Vagina (tissue), 2 donors: ENCODE results near the gene HOXB3.

Source experiments
- CTCF ChIP-seq, 3 experiments: fragments of 450-650 bp in 2 of 3; fragments of 200-600 bp in 1 of 3; sonication (generic) in 1 of 3; IDR thresholded peaks; one replicate each; pipeline ENCODE4 v1.5.1; 2017 to 2019; ENCODE audit warnings: antibody characterized with exemption in 3 of 3, mild to moderate bottlenecking in 2 of 3, moderate library complexity in 2 of 3
- POLR2A ChIP-seq, 2 donors: fragments of 450-650 bp; IDR thresholded peaks; one replicate each; pipeline ENCODE4 v1.6.1; 2017; ENCODE audit warnings: antibody characterized with exemption in 2 of 2, mild to moderate bottlenecking in 2 of 2, moderate library complexity in 2 of 2
- POLR2AphosphoS5 ChIP-seq, 2 donors: sonication (generic); formaldehyde crosslinking; IDR thresholded peaks; one replicate each; pipeline ENCODE4 v1.9.0; 2017; ENCODE audit warnings: antibody characterized with exemption in 2 of 2, mild to moderate bottlenecking in 2 of 2, low read depth in 1 of 2; ENCODE audit not compliant: insufficient read depth in 1 of 2

- TF ChIP-seq CTCF (IDR thresholded peaks at IDR 0.05) (no peak), POLR2A (IDR thresholded peaks at IDR 0.05) (no peak), POLR2AphosphoS5 (IDR thresholded peaks at IDR 0.05; ENCODE audit: insufficient read depth in 1 of 2, low read depth in 1 of 2) (no peak)
Observed at GRCh38 chr17:48562934-48563333, 27.1 kb downstream of the HOXB3 start.
